Measurements from ENCODE around the gene TRAPPC2.

The TRAPPC2 gene

DNA sequence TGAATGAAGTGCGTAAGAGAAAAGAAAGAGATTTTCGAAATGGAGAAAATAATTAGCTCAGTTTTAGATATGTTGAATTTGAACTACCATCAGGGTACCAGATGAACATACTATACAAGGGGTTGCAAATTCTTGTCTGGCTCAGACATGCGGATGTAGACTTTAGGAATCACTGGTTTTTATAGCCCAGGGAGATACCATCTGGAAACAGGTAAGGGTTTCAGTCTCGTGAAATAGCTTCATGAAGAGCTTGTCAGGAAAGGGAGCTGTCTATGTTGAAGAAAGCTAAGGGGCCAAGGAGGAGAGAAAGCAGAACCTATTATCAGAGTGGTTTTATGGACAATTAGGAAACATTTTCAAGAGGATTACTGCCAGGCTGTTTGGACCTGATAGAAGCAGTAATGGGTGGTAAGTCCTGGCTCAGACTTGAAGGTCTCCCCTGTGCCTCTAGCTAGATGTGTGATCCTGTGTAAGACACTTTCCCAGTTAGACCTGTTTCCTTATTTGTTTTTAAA is 38.8 kb downstream of the TRAPPC2 start:
- TF ChIP-seq GATA2 (IDR thresholded peaks at IDR 0.05; ENCODE audit: low read depth, low read length) (no peak), GATA3 (IDR thresholded peaks at IDR 0.05; ENCODE audit: low read depth, low read length) (no peak)

DNA sequence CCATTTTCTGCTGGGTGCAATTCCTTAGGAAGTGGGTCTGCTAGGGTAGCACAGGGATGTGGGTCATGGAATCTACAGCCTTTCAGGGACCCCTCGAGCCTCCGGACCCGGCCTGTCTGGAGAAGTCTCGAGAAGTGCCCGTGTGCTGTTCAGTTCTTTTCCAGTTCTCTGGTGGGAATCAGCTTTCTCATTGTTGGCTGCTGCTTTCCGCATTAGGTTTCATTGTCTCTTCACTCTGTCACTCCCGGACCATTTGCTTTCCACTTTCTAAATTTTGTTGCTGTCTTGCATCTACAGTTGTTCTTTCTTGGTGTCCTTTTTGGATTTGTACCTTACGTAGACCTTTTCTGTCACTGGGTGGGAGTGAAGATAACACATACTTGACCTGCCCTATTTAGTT is 39.4 kb downstream of the TRAPPC2 start:
- no peak for TF ChIP-seq GATA2 (IDR thresholded peaks at IDR 0.05; ENCODE audit: low read depth, low read length)
- TF ChIP-seq GATA3 (IDR thresholded peaks at IDR 0.05; ENCODE audit: low read depth, low read length): no peak

DNA sequence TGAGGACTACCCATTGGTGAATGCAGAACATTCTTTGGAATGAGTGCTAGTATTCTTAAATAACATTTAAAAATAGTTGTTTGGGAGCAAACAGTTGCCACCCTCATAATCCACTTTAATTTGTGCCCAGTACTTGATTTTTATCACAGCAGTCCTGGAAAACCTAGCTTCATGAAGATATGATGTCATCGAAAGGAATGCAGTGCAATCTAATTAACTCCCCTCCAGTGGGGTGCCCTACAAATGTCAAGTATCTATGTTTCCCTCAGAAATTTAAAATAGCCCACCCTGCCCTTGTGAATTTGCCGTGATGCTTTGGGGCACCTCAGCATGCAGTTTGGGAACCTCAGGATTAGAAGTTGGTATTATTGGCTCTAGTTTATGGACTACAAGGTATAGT is 40.1 kb downstream of the TRAPPC2 start:
- no peak for TF ChIP-seq GATA2 (IDR thresholded peaks at IDR 0.05; ENCODE audit: low read depth, low read length)
- TF ChIP-seq GATA3 (IDR thresholded peaks at IDR 0.05; ENCODE audit: low read depth, low read length): no peak

DNA sequence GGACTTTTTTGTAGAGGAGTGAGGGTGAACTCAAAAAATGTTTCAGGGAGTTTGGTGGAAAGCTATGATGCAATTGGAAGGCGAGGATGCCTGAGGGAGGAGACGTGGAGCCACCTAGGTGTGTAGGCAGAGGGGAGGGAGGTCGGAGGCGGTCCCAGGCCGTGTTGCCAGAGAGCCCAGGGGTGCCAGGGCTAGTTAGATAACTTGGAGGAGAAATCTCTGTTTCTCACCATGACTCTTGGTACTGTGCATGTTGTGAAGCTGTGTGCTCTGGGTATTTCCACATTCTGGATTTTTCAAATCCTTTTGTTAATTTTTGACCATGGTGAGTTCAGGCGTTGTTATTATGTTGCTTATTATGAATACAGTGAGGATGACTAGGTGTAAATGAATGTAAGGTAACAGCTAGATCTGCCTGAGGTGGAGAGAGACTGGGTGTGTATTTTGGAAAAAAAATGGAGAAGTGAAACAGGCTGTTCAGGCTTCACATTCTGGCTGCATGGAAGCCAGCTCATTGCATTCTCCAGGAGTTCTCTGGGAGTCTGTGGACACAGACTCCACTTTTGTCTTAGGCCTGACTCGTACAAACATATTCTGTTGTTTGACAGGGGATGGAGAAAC is 41.0 kb downstream of the TRAPPC2 start:
- no peak for TF ChIP-seq GATA2 (IDR thresholded peaks at IDR 0.05; ENCODE audit: low read depth, low read length)
- no peak for TF ChIP-seq GATA3 (IDR thresholded peaks at IDR 0.05; ENCODE audit: low read depth, low read length)

DNA sequence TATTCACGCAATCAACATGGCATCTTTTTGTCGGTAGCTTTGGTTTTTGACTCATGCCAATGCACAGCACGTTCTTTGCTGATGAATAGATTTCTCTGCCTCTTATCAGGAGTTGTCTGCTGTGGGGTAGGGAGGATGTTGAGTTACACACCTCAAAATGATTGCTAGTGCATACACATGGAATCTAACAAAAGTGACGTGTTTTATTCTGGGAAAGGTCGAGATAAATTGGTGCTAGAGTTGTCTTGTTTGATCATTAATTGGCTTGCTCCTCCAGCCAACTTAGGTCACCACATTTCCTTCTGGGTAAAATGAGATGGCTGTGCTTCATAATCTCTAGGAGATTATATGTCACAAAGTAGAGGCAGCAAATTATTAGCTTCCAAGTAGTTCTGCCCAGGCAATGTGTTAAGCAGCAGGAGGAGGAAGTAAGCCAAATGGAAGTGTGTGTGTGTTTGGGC is 41.6 kb downstream of the TRAPPC2 start:
- no peak for TF ChIP-seq GATA2 (IDR thresholded peaks at IDR 0.05; ENCODE audit: low read depth, low read length)
- TF ChIP-seq GATA3 (IDR thresholded peaks at IDR 0.05; ENCODE audit: low read depth, low read length): no peak

DNA sequence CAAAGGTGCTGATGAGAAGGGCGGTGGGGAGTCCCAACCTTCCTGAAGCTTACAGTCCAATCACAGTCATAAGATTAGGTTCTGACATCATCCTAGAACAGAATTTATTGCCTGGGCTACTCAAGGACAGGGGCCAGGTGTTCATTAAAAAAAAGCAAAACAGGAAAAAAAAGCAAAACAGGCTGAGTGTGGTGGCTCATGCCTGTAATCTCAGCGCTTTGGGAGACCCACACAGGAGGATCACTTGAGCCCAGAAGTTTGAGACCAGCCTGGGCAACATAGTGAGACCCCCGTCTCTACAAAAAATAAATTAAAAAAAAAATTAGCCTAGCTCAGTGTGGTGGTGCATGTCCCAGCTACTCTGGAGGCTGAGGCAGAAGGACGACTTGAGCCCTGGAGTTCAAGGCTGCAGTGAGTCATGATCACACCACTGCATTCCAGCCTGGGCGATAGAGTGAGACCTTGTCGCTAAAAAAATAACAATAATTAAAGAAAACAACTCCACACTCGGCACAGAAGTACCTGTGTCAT is 42.5 kb downstream of the TRAPPC2 start:
- no peak for TF ChIP-seq GATA3 (IDR thresholded peaks at IDR 0.05; ENCODE audit: low read depth, low read length)
- TF ChIP-seq GATA2 (IDR thresholded peaks at IDR 0.05; ENCODE audit: low read depth, low read length): no peak

DNA sequence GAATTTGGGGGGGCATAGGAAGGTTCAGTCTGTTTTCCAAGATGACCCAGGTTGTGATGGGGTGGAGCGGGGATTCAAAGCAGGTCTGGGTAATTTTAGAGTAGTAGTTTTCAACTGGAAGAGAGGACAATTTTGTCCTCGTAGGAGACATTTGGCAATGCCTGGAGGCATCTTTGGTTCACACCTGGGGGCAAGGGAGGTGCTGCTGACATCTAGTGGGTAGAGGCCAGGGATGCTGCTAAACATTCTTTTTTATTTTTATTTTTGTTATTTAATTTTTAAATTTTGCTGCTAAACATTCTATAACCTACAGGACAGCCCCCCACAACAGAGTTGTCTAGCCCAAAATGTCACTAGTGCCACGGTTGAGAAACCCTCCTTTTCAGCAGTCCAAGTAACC is 43.6 kb downstream of the TRAPPC2 start:
- no peak for TF ChIP-seq GATA3 (IDR thresholded peaks at IDR 0.05; ENCODE audit: low read depth, low read length)
- no peak for TF ChIP-seq GATA2 (IDR thresholded peaks at IDR 0.05; ENCODE audit: low read depth, low read length)

DNA sequence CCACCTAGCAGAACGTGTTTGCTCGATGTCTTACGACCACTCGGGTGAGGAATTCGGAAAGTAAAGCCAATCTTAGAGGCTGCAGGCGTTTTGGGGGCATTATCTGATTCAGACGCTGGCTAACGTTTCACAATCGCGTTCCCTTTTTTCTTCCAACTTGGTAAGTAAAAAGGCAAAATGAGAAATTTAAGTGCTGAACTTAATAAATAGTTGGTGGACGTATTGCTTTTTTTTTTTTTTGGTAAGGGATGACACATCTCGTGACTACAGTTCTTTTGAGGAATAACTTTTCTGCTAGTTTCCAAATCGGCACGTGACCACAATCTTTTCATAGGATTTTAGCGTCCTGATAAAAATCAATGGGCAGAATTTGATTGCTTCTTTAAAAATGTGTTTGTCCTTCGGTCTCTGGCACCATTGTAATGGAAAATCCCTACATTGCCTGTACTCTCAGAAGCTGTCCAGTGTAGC is 44.6 kb downstream of the TRAPPC2 start:
- TF ChIP-seq GATA2 (IDR thresholded peaks at IDR 0.05; ENCODE audit: low read depth, low read length): no peak
- no peak for TF ChIP-seq GATA3 (IDR thresholded peaks at IDR 0.05; ENCODE audit: low read depth, low read length)

DNA sequence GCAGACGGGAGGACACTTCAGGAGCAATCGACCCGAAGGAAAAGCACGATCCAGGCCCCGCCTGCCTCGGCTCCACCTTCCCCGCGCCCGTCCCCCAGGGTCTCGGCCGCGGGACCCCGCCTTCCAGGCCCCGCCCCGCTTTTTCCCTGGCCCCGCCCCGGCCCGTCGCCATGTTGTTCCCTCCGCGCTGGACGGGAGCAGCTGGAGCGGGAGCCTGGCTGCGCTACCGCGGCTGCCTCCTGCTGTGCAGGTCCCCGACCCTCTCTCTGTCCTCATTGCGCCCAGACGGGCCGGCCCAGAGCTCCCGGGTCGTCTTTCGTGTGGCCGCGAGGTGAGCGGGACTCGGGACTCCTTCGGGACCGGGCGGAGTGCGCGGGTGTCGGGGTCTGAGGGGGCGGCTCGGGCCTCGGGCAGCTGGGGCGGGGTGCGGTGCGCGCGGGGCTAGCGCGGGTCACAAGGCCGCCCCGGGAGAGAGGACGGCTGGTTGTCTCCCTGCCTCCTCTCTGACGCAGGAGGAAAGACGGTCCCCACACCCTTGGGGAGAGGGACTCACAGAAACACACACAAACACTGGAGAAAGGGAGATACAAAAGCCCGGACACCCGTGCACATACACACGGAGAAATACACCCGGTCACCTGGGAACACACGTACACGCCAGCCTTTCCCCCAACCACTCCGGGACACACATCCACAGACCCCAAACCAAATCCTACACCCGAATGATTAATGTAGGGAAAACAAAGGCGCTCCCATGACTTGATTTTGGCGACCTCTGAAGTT is 45.3 kb downstream of the TRAPPC2 start, which contains the start of gene RAB9A:
TSS of gene RAB9A (plus strand) at position 171 of the 783 bp plus-strand sequence. CDS start 19,619 bp downstream, outside the sequence.
- TF ChIP-seq GATA3 (IDR thresholded peaks at IDR 0.05; ENCODE audit: low read depth, low read length) (no peak), GATA2 (IDR thresholded peaks at IDR 0.05; ENCODE audit: low read depth, low read length) (no peak)

DNA sequence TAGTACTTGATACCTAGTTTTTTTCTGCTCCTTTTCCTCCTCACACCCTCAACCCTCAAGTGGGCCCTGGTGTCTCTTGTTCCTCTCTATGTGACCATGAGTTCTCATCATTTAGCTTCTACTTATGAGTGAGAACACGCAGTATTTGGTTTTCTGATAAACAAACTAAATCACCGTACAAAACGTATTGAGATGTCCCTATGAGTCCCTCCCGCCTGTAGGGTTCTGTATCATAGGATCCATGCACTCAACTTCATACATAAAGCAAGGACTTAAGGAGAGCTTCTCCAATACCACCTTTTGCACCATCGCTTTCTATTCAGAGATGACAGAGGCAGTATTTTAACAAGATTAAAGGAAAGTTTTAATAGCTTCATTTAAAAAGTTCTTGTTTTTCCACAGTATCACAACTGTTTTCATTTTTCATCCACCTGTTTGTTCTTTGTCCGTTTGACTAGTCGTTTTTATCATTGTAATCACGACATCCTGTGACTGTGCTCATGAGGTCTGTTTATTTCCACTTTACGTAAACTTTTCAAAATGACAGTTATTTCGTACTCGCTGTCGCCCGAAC is 45.9 kb downstream of the TRAPPC2 start:
- TF ChIP-seq GATA2 (IDR thresholded peaks at IDR 0.05; ENCODE audit: low read depth, low read length) (no peak), GATA3 (IDR thresholded peaks at IDR 0.05; ENCODE audit: low read depth, low read length) (no peak)

DNA sequence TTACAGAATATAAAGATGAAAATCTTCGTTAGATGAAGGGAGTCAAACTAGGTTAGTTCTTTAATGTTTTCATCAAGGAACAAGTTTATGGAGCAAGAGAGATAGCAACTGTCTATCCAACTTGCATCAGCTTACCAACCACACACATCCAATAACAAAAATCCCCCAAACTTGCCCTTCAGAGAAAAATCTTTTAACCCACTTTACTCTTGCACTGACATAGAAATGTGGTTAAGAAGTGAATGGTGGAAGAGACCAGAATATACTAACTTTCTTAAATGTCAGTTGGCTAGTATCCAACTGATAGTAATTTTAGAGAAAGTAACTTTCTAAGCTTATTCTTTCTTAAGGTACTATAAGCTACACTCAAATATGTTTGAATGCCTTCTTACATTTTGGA is 47.2 kb downstream of the TRAPPC2 start:
- TF ChIP-seq GATA2 (IDR thresholded peaks at IDR 0.05; ENCODE audit: low read depth, low read length) (no peak), GATA3 (IDR thresholded peaks at IDR 0.05; ENCODE audit: low read depth, low read length) (no peak)

DNA sequence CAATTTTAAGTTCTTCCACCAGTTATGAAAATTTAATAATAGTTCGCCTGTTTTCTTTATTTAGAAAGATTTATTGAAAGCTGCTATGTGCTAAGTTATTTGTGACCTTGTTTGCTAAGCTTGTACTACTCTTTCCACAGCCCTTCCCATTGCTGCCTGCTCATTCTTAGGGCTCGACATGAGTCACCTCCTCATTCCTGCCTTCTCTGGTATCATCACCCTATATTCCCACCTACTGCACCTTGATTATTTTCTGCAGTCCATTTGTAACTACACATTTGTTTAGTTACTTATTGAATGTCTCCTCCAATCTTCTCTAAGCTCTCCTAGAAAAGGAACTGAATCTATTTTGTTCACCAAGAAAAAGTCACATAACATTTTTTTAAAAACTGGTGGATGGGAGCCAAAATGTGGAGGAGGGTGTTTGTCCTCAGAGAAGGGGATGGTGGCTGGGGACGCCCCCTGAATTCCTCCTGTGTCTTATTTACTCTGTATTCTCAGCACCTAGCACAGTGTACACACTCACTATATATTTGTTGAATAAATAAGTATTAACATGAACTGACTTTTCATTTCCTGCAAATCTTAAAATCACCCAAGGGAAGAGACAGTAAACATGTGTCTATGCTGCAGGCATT is 49.2 kb downstream of the TRAPPC2 start:
- TF ChIP-seq GATA3 (IDR thresholded peaks at IDR 0.05; ENCODE audit: low read depth, low read length) (no peak), GATA2 (IDR thresholded peaks at IDR 0.05; ENCODE audit: low read depth, low read length) (no peak)

DNA sequence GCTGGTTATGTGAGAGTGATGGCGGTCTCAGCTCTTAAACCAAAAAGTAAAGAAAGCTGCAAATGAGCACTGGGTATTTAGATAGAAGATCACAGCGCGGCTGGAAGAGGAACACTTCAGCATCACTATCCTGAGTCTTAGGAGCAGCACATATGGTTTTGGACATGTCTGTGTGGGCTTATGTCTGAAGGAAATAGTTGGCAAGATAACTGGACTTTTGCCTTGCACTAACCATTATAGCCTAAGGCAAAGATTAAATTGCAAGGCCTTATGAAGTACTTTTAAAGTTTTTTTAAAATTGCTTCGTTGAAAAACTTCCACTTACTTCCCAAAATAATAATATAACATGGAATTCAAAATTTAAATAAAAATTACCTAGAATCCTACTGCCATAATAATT is 50.1 kb downstream of the TRAPPC2 start:
- TF ChIP-seq GATA3 (IDR thresholded peaks at IDR 0.05; ENCODE audit: low read depth, low read length) (no peak), GATA2 (IDR thresholded peaks at IDR 0.05; ENCODE audit: low read depth, low read length) (no peak)

DNA sequence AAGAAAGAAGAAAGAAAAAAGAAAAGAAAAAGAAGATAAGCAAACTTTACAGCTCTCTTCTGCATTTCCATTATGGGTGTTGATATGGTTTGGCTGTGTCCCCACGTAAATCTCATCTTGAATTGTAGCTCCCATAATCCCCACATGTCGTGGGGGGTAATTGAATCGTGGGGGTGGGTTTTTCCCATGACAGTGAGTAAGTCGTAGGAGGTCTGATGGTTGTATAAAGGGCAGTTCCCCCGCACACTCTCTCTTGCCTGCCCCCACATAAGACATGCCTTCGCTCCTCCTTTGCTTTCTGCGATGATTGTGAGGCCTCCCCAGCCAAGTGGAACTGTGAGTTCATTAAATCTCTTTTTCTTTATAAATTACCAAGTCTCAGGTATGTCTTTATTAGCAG is 52.8 kb downstream of the TRAPPC2 start:
- TF ChIP-seq GATA3 (IDR thresholded peaks at IDR 0.05; ENCODE audit: low read depth, low read length) (no peak), GATA2 (IDR thresholded peaks at IDR 0.05; ENCODE audit: low read depth, low read length) (no peak)
